Neural cell (in vitro differentiated cells): ENCODE data around the gene GALT. TPM values are rescaled to one million over a fixed set of nuclear protein-coding genes. Genes with fewer than 3 reads are reported as not detected.

ENCODE experiments used
- H2AFZ ChIP-seq: fragments of 200-600, 300-800 bp; sonication (generic), shearing (Covaris generic); 2 replicates; pipeline ENCODE4 v1.6.0; 2014; ENCODE audit warnings: low read depth, mild to moderate bottlenecking, antibody characterized with exemption, low read length, moderate library complexity
- H3F3A ChIP-seq: fragments of 200-600 bp; shearing (Covaris generic); 2 replicates; pipeline ENCODE4 v1.6.1; 2016; ENCODE audit warnings: mild to moderate bottlenecking, moderate library complexity, mixed read lengths, antibody characterized with exemption, low read length; ENCODE audit not compliant: insufficient read depth, poor library complexity, severe bottlenecking
- H3K27ac ChIP-seq: fragments of 200-600, 300-800 bp; sonication (generic), shearing (Covaris generic); 2 replicates; pipeline ENCODE4 v1.5.1; 2014; ENCODE audit warnings: mild to moderate bottlenecking, low read length, moderate library complexity
- H3K27me3 ChIP-seq: fragments of 300-800, 200-600 bp; sonication (generic), shearing (Covaris generic); 2 replicates; pipeline ENCODE4 v1.6.0; 2014; ENCODE audit warnings: mild to moderate bottlenecking, low read depth, low read length, moderate library complexity; ENCODE audit not compliant: insufficient read depth
- H3K36me3 ChIP-seq: fragments of 300-800, 200-600 bp; sonication (generic), shearing (Covaris generic); 2 replicates; pipeline ENCODE4 v1.5.1; 2014; ENCODE audit warnings: mild to moderate bottlenecking, antibody characterized with exemption, low read length, moderate library complexity; ENCODE audit not compliant: insufficient read depth
- H3K4me2 ChIP-seq: fragments of 300-800, 200-600 bp; sonication (generic), shearing (Covaris generic); 2 replicates; pipeline ENCODE4 v1.6.0; 2014; ENCODE audit warnings: mild to moderate bottlenecking, low read length
- H3K4me3 ChIP-seq: fragments of 300-800, 200-600 bp; sonication (generic), shearing (Covaris generic); 2 replicates; pipeline ENCODE4 v1.5.1; 2014; ENCODE audit warnings: mild to moderate bottlenecking, low read length, moderate library complexity
- H3K79me2 ChIP-seq: fragments of 200-600 bp; shearing (Covaris generic); replicated peaks from 2 replicates; pipeline ENCODE4 v1.6.0; 2014; ENCODE audit warnings: mild to moderate bottlenecking, low read length, moderate library complexity; ENCODE audit not compliant: insufficient read depth
- H3K9ac ChIP-seq: fragments of 300-800, 200-600 bp; sonication (generic), shearing (Covaris generic); 2 replicates; pipeline ENCODE4 v1.6.1; 2016; ENCODE audit warnings: mild to moderate bottlenecking, low read length, mixed read lengths
- H3K9me2 ChIP-seq: fragments of 200-600 bp; shearing (Covaris generic); 2 replicates; pipeline ENCODE4 v1.6.1; 2016; ENCODE audit warnings: mild to moderate bottlenecking, low read length, mixed read lengths; ENCODE audit not compliant: insufficient read depth
- H3K9me3 ChIP-seq: fragments of 200-600, 300-800 bp; sonication (generic), shearing (Covaris generic); 2 replicates; pipeline ENCODE4 v1.6.1; 2016; ENCODE audit warnings: mild to moderate bottlenecking, mixed run types, low read length, moderate library complexity, mixed read lengths
- H4K20me1 ChIP-seq: fragments of 200-600 bp; shearing (Covaris generic); 2 replicates; pipeline ENCODE4 v1.6.1; 2016; ENCODE audit warnings: mild to moderate bottlenecking, mixed run types; ENCODE audit not compliant: insufficient read depth
- EP300 ChIP-seq: fragments of 450-650 bp; conservative IDR thresholded peaks from 2 replicates; pipeline ENCODE4 v1.6.1; 2014; ENCODE audit warnings: antibody characterized with exemption, mild to moderate bottlenecking, moderate library complexity; ENCODE audit not compliant: poor library complexity, severe bottlenecking
- EZH2 ChIP-seq: fragments of 200-600, 300-800 bp; shearing (Covaris generic), sonication (generic); IDR thresholded peaks from 2 replicates; pipeline ENCODE4 v1.6.1; 2014; ENCODE audit warnings: antibody characterized with exemption, low read length, borderline replicate concordance, mild to moderate bottlenecking; ENCODE audit not compliant: insufficient read depth, poor library complexity, severe bottlenecking
- MXI1 ChIP-seq: fragments of 450-650 bp; conservative IDR thresholded peaks from 2 replicates; pipeline ENCODE4 v1.6.1; 2014; ENCODE audit warnings: antibody characterized with exemption, mild to moderate bottlenecking; ENCODE audit not compliant: poor library complexity, severe bottlenecking
- POLR2AphosphoS5 ChIP-seq: IDR thresholded peaks from 2 replicates; pipeline ENCODE4 v1.6.1; 2012
- RAD21 ChIP-seq: fragments of 450-650 bp; conservative IDR thresholded peaks from 2 replicates; pipeline ENCODE4 v1.6.1; 2014; ENCODE audit warnings: antibody characterized with exemption, mild to moderate bottlenecking, moderate library complexity
- SMC3 ChIP-seq: fragments of 450-650 bp; conservative IDR thresholded peaks from 2 replicates; pipeline ENCODE4 v1.6.1; 2014; ENCODE audit warnings: antibody characterized with exemption, mild to moderate bottlenecking, moderate library complexity; ENCODE audit not compliant: poor library complexity
- TAF1 ChIP-seq: IDR thresholded peaks from 2 replicates; pipeline ENCODE4 v1.6.1; 2012; ENCODE audit warnings: low read depth
- polyA plus RNA-seq: library from polyadenylated mRNA; depleted of rRNA; stranded (reverse); fragments of >200 nt; gene quantifications from 2 replicates; pipeline ENCODE4 v1.2.3, GENCODE V29; 2014
- TF ChIP-seq, protein P1 (sequence below): IDR thresholded peaks from 2 replicates; pipeline ENCODE4 v1.6.1; 2012; ENCODE audit warnings: borderline replicate concordance
- TF ChIP-seq, protein P2 (sequence below): fragments of 450-650 bp; IDR thresholded peaks from 2 replicates; pipeline ENCODE4 v1.5.1; 2014; ENCODE audit warnings: antibody characterized with exemption, mild to moderate bottlenecking, moderate library complexity; ENCODE audit not compliant: poor library complexity, severe bottlenecking

The GALT gene
- polyA plus RNA-seq, 1 donor from 2014 or later: 116 TPM

GRCh38 chr9:34636791-34637355 is 9.6 kb upstream of the GALT start:
- Histone ChIP-seq H3K36me3 (no peaks in the 10 kb centered on the region), H2AFZ (peak overlapping the region; percentile 33), H3K4me2 (peak overlapping the region; percentile 94), H3K27me3 (no peaks in the 10 kb centered on the region), H3K9ac (peak overlapping the region; percentile 75), H3K9me3 (no peaks in the 10 kb centered on the region), H3K79me2 (peaks cover 6% of the 10 kb centered on the region), H3K4me3 (peak overlapping the region; percentile 93), H4K20me1 (no peaks in the 10 kb centered on the region), H3K9me2 (no peaks in the 10 kb centered on the region), H3F3A (no peaks in the 10 kb centered on the region), H3K27ac (peak overlapping the region; percentile 59)
- TF ChIP-seq RAD21 (no peak), MXI1 (peak; percentile 96)

GRCh38 chr9:34637356-34638137 is 8.9 kb upstream of the GALT start, which contains the start of gene SIGMAR1:
Gene SIGMAR1, minus strand, starts transcription at chr9:34637787. Its CDS starts 90 bp downstream, at chr9:34637697.
- H3F3A ChIP-seq: no peaks in the 10 kb centered on the region
- H3K27ac ChIP-seq: peak within 1 kb of the TSS; percentile 68
- TF ChIP-seq SMC3 (peak; percentile 27), EP300 (peak; percentile 42), TAF1 (no peak), MXI1 (peak; percentile 90), POLR2AphosphoS5 (peak; percentile 80), EZH2 (no peak), RAD21 (peak; percentile 25)
- TF ChIP-seq, protein P1, sequence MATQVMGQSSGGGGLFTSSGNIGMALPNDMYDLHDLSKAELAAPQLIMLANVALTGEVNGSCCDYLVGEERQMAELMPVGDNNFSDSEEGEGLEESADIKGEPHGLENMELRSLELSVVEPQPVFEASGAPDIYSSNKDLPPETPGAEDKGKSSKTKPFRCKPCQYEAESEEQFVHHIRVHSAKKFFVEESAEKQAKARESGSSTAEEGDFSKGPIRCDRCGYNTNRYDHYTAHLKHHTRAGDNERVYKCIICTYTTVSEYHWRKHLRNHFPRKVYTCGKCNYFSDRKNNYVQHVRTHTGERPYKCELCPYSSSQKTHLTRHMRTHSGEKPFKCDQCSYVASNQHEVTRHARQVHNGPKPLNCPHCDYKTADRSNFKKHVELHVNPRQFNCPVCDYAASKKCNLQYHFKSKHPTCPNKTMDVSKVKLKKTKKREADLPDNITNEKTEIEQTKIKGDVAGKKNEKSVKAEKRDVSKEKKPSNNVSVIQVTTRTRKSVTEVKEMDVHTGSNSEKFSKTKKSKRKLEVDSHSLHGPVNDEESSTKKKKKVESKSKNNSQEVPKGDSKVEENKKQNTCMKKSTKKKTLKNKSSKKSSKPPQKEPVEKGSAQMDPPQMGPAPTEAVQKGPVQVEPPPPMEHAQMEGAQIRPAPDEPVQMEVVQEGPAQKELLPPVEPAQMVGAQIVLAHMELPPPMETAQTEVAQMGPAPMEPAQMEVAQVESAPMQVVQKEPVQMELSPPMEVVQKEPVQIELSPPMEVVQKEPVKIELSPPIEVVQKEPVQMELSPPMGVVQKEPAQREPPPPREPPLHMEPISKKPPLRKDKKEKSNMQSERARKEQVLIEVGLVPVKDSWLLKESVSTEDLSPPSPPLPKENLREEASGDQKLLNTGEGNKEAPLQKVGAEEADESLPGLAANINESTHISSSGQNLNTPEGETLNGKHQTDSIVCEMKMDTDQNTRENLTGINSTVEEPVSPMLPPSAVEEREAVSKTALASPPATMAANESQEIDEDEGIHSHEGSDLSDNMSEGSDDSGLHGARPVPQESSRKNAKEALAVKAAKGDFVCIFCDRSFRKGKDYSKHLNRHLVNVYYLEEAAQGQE: peak; percentile 76
- TF ChIP-seq, protein P2, sequence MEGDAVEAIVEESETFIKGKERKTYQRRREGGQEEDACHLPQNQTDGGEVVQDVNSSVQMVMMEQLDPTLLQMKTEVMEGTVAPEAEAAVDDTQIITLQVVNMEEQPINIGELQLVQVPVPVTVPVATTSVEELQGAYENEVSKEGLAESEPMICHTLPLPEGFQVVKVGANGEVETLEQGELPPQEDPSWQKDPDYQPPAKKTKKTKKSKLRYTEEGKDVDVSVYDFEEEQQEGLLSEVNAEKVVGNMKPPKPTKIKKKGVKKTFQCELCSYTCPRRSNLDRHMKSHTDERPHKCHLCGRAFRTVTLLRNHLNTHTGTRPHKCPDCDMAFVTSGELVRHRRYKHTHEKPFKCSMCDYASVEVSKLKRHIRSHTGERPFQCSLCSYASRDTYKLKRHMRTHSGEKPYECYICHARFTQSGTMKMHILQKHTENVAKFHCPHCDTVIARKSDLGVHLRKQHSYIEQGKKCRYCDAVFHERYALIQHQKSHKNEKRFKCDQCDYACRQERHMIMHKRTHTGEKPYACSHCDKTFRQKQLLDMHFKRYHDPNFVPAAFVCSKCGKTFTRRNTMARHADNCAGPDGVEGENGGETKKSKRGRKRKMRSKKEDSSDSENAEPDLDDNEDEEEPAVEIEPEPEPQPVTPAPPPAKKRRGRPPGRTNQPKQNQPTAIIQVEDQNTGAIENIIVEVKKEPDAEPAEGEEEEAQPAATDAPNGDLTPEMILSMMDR: no peak
- peak within 1 kb of the TSS; percentile 94 for H3K4me2 ChIP-seq
- peaks cover 6% of the 10 kb centered on the region for H3K79me2 ChIP-seq
- peak within 1 kb of the TSS; percentile 93 for H3K4me3 ChIP-seq
- H3K9me2 ChIP-seq: no peaks in the 10 kb centered on the region
- H3K9me3 ChIP-seq: no peaks in the 10 kb centered on the region
- peak within 1 kb of the TSS; percentile 63 for H2AFZ ChIP-seq
- peak within 1 kb of the TSS; percentile 75 for H3K9ac ChIP-seq
- H3K36me3 ChIP-seq: no peaks in the 10 kb centered on the region
- H4K20me1 ChIP-seq: no peaks in the 10 kb centered on the region
- H3K27me3 ChIP-seq: no peaks in the 10 kb centered on the region
